Kidney epithelial cell (primary cell): ENCODE measurements around the gene CHST7. TPM values are rescaled to one million over a fixed set of nuclear protein-coding genes. Genes with fewer than 3 reads are reported as not detected.

Experiments used
- DNase-seq: peaks from one replicate; pipeline ENCODE4 v3.0.0-alpha.2; 2010; ENCODE audit warnings: low read depth
- H3K27me3 ChIP-seq: 2 replicates; pipeline ENCODE4 v1.6.0; 2011; ENCODE audit warnings: low read length; ENCODE audit not compliant: control insufficient read depth, insufficient read depth
- H3K36me3 ChIP-seq: 2 replicates; pipeline ENCODE4 v1.5.1; 2011; ENCODE audit warnings: low read length; ENCODE audit not compliant: control insufficient read depth, insufficient read depth
- H3K4me3 ChIP-seq: 2 replicates; pipeline ENCODE4 v1.5.1; 2011; ENCODE audit warnings: low read depth, mild to moderate bottlenecking, control low read depth, low read length
- total RNA-seq: library from RNA; depleted of rRNA; stranded (reverse); fragments of >200 nt; gene quantifications from 2 replicates; pipeline ENCODE4 v1.2.3, GENCODE V29; 2015
- TF ChIP-seq, protein P1 (sequence below): IDR thresholded peaks from 2 replicates; pipeline ENCODE4 v1.5.1; 2011; ENCODE audit warnings: mild to moderate bottlenecking, moderate library complexity, low read length, control low read depth, inconsistent platforms; ENCODE audit not compliant: insufficient read depth, poor library complexity, severe bottlenecking

Gene CHST7
- total RNA-seq, 1 donor from 2014 or later, result 5.2 TPM

DNA sequence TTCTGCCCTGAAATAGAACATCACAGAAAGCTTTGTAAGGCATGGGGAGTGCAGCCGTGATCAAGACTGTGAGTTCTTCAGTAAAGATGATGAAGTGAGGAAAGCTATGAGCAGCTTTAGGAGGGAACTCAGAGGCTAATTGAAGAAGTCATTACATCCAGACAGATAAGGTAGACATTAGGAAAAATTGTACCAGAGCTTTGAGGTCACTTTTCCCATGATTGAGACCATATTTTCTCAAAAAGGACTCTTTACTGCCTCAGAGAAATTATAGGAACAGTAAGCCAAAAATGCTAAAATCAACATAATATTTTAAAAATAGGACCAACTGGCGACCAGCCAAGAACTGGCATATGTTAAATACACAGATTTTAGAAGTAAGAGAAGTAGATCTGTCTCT, 11.2 kb downstream of the CHST7 start:
- Histone ChIP-seq H3K4me3 (no peak overlapping the region), H3K36me3 (no peaks in the 10 kb centered on the region), H3K27me3 (no peaks in the 10 kb centered on the region)
- no peak for DNase-seq
- TF ChIP-seq, protein P1, sequence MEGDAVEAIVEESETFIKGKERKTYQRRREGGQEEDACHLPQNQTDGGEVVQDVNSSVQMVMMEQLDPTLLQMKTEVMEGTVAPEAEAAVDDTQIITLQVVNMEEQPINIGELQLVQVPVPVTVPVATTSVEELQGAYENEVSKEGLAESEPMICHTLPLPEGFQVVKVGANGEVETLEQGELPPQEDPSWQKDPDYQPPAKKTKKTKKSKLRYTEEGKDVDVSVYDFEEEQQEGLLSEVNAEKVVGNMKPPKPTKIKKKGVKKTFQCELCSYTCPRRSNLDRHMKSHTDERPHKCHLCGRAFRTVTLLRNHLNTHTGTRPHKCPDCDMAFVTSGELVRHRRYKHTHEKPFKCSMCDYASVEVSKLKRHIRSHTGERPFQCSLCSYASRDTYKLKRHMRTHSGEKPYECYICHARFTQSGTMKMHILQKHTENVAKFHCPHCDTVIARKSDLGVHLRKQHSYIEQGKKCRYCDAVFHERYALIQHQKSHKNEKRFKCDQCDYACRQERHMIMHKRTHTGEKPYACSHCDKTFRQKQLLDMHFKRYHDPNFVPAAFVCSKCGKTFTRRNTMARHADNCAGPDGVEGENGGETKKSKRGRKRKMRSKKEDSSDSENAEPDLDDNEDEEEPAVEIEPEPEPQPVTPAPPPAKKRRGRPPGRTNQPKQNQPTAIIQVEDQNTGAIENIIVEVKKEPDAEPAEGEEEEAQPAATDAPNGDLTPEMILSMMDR, result no peak

DNA sequence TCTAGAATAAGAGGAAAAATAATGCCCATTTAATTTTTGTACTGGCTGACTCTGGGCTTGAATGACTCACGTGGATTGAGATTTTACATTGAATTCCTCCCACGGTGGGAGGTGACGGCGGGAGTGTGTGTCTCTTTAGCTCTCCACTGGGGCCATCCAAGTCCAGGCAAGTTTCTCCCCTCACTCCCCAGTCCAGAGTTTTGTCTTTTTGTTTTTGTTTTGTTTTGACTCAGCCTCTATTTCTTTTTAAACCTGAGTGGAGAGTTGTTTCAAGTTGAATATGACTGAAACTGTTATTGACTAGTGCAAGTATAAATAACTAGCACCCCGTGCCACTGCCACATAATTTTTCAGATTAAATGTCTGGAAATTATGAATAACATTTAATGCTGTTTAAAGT, 13.6 kb downstream of the CHST7 start:
- Histone ChIP-seq H3K4me3 (no peak overlapping the region), H3K36me3 (no peaks in the 10 kb centered on the region), H3K27me3 (no peaks in the 10 kb centered on the region)
- DNase-seq, result no peak
- TF ChIP-seq, protein P1, result no peak

DNA sequence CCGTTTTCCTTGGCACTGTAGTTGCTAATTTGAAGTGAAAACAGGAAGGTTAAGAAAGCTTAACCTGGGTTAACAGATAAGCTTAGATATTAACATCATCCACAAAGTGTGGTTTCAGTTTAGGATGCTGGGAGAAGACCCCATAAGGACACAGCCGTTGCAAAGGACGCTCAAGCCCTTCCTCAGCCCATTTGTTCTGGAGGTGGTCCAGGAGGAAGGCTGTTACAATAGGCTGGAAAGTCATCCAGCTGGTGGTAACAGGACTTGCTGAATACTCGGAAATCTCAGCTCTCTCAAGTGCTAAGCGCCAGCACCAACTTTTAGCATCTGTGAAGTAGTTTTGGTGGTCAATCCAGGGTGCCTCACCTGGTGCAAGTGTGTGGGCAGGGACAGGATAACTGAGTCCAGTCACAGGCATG, 14.2 kb downstream of the CHST7 start:
- DNase-seq, result no peak
- no peaks in the 10 kb centered on the region for H3K27me3 ChIP-seq
- H3K4me3 ChIP-seq, result no peak overlapping the region
- TF ChIP-seq, protein P1, result no peak
- H3K36me3 ChIP-seq, result no peaks in the 10 kb centered on the region

DNA sequence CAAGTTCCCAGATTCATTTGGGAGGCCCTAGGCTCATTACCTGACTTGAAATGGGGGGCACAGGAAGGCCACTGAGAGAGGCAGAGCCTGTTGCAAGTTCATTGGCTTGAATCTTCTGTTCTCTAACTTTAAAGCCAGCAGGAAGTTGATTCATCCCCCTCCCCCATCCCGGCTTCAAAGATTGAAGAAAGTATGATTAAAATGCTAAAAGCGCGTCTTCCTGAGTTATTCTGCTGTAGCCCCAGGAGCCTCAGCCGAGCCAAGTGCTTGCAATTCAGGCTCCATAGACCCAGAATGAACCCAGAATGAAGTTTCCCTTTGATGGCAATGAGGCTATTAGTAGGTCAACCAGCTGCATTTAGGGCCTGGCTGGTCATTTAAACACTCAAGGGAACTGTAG, 14.7 kb downstream of the CHST7 start:
- H3K36me3 ChIP-seq, result no peaks in the 10 kb centered on the region
- no peak overlapping the region for H3K4me3 ChIP-seq
- no peak for DNase-seq
- H3K27me3 ChIP-seq, result no peaks in the 10 kb centered on the region
- TF ChIP-seq, protein P1, result no peak

DNA sequence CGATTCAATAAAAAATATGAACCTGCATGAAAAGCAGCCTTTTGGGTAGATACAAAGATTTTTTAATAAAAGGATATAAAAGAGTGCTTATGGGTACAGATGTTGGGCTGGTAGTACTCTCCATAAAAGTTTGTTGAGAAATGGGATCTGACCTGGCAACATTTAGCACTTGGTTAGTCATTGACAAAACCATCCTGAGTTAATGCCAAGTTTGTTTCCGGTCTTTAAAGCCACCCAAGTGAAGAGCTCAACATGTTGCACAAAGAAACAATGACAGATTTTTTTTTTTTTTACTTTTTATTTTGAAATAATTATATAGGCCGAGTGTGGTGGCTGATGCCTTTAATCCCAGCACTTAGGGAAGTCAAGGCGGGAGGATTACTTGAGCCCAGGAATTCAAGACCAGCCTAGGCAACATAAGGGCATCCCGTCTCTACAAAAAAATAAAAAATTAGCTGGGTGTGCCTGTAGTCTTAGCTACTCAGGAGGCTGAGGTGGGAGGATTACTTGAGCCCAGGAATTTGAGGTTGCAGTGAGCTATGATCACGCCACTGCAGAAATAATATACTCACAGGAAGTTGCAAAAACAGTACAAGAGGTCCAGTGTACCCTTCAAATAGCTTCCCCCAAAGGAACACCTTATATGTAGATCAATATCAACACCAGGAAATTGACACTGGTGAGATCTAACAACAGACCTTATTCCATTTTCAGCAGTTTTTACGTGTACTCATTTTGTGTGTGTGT, 16.6 kb downstream of the CHST7 start:
- TF ChIP-seq, protein P1, result no peak
- Histone ChIP-seq H3K27me3 (no peaks in the 10 kb centered on the region), H3K4me3 (no peak overlapping the region), H3K36me3 (no peaks in the 10 kb centered on the region)
- no peak for DNase-seq

DNA sequence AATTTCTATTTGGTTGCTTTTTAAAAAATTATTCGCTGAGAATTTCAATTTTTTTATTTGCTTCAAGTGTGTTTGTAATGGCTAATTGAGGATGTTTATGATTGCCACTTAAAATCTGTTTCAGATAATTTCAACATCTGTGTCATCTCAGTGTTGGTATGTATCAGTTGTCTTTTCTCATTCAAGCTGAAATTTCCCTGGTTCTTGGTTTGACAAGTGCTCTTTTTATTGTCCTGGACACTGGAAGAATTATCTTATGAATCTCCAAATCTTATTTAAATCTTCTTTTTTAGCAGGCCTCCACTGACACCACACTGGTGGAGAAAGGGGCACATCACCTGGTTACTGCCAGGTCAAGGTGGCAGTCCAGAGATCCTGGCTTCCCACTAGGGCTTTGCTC, 21.5 kb downstream of the CHST7 start:
- Histone ChIP-seq H3K4me3 (no peak overlapping the region), H3K27me3 (no peaks in the 10 kb centered on the region), H3K36me3 (no peaks in the 10 kb centered on the region)
- DNase-seq, result no peak
- TF ChIP-seq, protein P1, result no peak
